ENCODE measurements around the gene WARS2.

DNA sequence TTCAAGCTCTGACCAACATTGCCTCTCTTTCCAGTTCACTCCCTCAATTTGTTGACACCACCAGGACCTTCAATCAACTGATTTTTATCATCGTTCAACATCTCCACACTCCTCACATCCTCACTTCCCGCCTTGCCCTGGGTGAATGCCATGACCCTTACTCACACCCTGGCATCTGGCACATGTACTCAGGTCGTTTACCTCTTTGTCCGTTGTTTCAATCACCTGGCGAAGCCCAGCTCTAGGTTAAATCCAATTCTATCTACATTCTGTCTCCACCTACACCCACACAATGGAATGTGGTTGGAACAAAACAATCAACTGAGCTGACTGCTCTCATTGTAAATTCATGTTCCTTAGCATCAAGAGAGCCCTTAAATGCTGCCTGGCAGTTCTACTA is 128.1 kb downstream of the WARS2 start:
- no peak for TF ChIP-seq POLR2A (IDR thresholded peaks at IDR 0.05)
- TF ChIP-seq, protein P1, sequence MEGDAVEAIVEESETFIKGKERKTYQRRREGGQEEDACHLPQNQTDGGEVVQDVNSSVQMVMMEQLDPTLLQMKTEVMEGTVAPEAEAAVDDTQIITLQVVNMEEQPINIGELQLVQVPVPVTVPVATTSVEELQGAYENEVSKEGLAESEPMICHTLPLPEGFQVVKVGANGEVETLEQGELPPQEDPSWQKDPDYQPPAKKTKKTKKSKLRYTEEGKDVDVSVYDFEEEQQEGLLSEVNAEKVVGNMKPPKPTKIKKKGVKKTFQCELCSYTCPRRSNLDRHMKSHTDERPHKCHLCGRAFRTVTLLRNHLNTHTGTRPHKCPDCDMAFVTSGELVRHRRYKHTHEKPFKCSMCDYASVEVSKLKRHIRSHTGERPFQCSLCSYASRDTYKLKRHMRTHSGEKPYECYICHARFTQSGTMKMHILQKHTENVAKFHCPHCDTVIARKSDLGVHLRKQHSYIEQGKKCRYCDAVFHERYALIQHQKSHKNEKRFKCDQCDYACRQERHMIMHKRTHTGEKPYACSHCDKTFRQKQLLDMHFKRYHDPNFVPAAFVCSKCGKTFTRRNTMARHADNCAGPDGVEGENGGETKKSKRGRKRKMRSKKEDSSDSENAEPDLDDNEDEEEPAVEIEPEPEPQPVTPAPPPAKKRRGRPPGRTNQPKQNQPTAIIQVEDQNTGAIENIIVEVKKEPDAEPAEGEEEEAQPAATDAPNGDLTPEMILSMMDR (IDR thresholded peaks at IDR 0.05): no peak

Measured in suprapubic skin (tissue), 3 donors.